ENCODE results near the gene HMGN1.

DNA sequence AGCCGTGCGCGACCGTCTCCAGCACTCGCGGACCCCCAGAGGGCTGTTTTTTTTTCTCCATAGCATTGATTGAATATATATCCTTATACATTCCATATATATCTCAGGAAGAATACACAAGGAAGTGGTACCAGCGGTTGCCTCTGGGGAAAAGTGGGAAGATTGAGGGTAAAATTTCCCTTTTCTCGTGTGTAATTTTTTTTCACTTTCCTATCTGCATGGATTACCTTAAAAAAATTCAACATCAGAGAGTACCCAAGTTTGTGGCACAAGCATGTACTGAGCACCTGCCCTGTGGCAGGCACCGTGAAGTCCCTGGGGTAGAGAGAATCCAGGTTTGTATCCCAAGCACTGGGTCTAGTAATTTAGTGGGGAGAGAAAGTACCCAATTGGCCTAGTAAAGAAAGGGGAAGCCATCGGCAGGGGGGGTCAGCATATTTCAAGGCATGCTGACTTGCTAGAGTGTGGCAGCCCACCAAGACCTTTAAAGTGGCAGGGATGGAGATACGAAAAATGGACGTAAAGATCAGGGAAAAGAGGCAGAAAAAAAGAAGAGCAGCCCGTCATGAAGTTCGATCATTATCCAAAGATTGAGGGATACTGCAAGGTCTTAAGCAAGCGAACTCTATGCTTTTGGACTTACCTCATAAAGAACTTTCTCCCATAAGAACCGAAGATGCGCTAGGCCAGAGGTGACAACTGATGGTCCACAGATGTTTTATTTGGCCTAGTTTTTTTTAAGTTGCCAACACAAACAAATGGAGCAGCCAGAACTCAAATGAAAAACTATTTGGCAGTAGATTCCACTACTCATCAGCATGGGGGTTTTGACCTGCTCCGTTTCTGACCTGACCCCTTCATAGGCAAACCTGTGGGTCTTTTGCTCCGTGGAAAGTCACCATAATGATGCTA, 1.5 kb upstream of the HMGN1 start:
- TF ChIP-seq, protein P1, sequence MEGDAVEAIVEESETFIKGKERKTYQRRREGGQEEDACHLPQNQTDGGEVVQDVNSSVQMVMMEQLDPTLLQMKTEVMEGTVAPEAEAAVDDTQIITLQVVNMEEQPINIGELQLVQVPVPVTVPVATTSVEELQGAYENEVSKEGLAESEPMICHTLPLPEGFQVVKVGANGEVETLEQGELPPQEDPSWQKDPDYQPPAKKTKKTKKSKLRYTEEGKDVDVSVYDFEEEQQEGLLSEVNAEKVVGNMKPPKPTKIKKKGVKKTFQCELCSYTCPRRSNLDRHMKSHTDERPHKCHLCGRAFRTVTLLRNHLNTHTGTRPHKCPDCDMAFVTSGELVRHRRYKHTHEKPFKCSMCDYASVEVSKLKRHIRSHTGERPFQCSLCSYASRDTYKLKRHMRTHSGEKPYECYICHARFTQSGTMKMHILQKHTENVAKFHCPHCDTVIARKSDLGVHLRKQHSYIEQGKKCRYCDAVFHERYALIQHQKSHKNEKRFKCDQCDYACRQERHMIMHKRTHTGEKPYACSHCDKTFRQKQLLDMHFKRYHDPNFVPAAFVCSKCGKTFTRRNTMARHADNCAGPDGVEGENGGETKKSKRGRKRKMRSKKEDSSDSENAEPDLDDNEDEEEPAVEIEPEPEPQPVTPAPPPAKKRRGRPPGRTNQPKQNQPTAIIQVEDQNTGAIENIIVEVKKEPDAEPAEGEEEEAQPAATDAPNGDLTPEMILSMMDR (IDR thresholded peaks at IDR 0.05; ENCODE audit: poor library complexity), result no peak
- TF ChIP-seq EZH2 (IDR thresholded peaks at IDR 0.05; ENCODE audit: borderline replicate concordance), result no peak
